ENCODE measurements around the gene TUBGCP6. TPM values are rescaled to one million over a fixed set of nuclear protein-coding genes. Genes with fewer than 3 reads are reported as not detected.

TUBGCP6 gene
- total RNA-seq, 1 donor from 2014 or later: 38.1 TPM

DNA sequence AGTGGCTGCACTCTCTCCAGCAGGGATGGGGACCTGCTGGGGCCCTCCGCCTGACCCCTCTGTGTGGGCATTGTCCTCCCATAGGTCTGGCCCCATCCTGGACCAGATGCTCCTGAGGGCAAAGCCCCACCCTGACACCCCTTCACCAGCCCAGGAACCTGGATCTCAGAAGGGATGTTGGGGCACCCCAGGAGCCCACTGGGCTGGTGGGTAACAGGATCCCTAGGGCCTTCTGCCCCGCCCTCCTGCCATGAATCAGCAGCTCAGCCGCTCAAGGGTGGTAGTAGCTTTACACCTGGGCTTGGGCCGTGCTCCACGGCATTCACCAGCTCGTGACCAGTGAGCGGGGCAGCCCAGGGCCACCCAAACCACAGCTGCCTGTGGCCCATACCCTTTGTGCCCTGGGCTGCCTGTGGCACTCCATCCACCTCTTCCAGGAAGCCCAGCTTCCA, 17.7 kb upstream of the TUBGCP6 start:
- DNase-seq: no peak

DNA sequence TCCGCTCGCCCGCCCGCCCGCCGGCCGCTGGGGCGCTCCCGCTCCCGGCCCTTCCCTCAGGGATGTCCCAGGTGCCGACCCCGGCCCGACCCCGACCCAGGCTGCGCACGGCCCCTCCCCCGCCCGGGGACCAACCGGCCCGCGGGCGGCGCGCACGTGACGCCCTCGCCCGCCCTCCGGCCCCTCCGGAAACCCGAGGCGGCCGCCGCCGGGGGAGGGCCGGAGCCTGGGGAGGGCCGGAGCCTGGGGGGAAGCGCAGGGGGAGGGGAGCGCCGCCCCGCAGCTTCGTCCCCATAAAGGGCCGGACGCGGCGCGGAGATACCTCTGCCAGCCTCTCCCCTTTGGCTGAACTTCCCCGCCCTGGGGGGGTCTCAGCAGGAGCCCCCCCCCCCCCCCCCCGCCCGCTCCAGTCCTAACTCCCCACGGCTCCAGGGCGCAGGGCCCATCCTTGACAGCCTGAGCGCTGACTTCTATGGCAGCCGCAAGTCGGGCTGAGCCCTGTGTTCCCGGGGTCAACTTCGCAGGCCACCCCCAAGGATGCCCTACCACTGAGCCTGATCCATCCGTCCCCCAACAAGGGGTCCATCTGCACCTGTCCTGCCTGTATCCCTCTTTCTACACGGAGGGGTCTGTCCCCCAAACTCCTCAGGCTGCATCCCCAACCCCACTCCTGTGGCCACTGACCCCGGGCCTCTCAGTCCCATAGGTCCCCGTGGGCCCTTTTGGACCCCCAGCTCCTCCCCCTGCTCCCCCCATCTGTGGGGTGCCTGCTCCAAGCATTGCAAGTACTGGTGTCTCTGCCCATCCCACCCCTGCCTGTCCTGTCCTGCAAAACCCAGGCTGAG, 17.0 kb upstream of the TUBGCP6 start, which contains the start of gene MAPK12:
Gene MAPK12, minus strand, starts transcription at position 69 of the 845 bp plus-strand sequence. CDS start 174 bp downstream, outside the sequence.
- DNase-seq: peak; percentile 68

- DNase-seq: peak; percentile 76
These were observed 16.2 kb upstream of the TUBGCP6 start for GRCh38 chr22:50260801-50261614.

DNA sequence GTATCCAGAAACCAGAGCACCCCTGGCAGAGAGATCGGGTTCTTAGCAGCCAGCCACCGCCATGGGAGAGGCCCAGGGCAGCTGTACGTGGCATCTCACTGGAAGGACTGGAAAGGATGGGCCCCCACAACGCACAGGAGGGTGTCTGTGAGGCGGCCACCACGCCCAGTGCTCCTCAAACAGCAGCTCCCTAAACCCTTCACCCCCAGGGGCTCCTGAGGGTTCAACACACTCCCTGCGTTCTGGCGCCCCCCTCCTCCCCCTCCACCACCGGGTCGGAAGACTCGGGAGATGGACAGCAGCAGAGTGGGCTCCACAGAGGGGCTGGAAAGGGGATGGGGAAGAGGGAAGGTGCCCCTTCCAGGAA, 15.6 kb upstream of the TUBGCP6 start:
- DNase-seq: no peak

DNA sequence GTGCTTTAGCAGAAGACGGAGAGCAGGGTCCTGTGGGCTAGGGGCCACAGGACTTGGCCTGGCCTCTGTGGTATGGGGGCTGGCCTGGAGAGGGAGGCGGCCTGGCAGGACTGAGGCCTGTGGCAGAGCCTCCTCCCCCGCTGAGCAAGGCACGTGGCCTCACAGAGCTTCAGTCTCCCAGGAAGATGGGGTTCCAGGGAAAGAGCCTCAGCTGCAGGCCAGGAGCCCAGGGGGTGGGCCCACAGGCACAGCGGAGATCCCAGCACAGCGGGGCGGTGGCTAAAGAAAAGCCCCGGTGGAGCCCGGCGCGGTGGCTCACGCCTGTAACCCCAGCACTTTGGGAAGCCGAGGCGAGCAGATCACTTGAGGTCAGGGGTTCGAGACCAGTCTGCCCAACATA, 14.5 kb upstream of the TUBGCP6 start:
- DNase-seq: no peak

- no peak for DNase-seq
These were observed 13.8 kb upstream of the TUBGCP6 start for GRCh38 chr22:50258361-50259292.

- DNase-seq: no peak
These were observed 12.9 kb upstream of the TUBGCP6 start for GRCh38 chr22:50257451-50258360.

- DNase-seq: no peak
These were observed 12.2 kb upstream of the TUBGCP6 start for GRCh38 chr22:50257041-50257440.

DNA sequence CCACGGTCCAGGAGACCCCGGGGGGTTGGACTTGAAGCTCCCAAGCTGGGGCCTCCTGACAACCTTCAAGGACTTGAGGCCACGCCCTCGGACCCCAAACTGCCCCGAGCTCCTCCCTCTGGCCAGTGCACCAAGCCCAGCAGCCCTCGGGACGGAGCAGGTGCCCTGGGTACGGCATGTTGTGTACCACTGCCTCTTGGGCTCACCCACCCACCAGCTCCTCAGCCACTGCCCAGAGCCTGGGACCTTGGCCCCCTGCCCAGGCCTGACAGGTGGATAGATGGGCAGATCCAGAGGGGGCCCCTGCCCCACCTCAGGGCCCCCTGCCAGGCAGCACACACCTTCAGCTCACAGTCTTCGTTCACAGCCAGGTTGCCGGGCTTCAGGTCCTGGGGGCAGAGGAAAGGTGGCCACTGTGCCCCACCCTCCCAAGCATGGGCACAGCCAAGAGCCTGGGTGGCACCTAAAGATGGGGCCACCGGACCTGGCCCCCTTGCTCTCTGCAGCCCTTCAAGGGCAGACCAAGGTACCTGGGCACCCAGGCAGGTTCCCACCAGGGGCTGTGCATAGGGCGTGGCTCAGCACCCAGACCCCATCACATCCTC, 11.5 kb upstream of the TUBGCP6 start:
- DNase-seq: no peak

GRCh38 chr22:50255607-50256006, 10.8 kb upstream of the TUBGCP6 start:
- DNase-seq: no peak

DNA sequence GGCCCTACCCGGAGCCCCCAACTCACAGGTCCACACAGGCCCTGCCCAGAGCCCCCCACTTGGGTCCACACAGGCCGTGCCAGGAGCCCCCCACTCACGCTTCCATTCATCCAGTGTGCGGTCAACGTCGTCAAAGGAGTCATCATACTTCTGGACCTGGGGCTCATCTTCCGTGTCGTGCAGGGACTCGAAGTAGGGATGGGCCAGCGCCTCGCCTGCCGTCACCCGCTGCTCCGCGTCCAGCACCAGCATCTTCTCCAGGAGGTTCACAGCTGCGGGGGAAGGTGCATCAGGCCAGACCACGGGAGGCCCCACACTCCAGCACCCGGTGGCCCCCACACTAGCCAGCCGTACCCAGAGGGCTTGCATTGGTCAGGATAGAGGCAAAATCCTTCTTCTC, 10.3 kb upstream of the TUBGCP6 start:
- DNase-seq: no peak

DNA sequence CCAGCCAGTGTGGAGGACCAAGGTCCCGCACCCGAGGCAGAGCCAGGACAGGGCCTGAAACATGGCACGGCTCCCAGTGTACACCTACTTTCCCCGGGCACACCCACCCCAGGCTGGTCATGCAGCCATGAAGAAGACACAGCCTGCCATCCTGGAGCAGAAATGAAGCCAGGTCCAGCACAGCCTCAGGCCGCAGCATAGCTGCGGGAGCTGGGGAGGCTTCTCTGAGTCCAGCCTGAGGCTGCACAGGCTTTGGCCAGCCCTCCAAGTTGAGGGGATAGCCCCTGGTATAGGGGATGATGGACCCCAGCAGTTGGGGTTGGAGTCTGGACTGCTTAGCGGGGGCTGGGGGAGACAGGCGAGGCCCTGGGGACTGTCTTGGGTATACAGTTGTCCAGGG, 9.1 kb upstream of the TUBGCP6 start:
- DNase-seq: no peak

DNA sequence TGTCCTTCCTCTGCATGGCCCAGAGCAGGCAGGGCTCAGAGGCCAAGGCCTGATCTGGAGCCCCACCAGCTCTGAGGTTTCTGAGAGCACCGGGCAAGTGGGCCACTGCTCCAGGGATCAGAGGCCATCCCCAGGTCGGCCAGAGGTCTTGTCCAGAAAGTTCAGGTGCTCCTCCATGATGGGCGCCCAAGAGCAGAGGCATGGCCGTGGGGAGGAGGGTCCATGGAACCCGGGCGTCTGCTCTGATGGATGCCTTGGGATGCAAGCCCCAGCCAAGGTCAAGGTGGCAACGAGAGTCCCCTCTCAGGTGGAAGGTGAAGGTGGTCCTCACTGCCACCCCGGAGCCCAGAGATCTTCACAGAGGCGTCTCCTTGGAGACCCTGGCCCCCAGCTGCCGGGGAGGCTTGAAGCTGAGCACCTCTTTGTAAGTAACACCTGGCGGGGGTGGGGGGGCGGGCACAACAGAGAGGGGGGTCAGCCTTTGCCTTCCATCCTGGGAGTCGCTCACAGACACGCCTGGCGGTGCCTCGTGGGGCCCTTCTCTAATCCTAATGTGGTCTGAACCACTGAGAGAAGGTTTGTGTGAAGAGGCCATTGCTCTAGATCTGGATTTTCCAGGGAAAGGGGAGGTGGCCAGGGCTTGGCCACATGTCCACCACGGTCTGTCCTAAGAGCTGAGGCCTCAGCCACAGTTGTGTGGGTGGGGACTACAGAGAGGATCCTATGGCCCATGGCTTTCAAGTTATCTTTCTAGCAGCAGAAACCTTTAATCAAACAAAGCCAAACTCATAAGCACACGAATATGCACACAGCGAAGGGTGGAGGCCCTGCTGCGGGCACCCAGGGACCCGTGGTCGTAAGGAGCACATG, 8.5 kb upstream of the TUBGCP6 start:
- no peak for DNase-seq

DNA sequence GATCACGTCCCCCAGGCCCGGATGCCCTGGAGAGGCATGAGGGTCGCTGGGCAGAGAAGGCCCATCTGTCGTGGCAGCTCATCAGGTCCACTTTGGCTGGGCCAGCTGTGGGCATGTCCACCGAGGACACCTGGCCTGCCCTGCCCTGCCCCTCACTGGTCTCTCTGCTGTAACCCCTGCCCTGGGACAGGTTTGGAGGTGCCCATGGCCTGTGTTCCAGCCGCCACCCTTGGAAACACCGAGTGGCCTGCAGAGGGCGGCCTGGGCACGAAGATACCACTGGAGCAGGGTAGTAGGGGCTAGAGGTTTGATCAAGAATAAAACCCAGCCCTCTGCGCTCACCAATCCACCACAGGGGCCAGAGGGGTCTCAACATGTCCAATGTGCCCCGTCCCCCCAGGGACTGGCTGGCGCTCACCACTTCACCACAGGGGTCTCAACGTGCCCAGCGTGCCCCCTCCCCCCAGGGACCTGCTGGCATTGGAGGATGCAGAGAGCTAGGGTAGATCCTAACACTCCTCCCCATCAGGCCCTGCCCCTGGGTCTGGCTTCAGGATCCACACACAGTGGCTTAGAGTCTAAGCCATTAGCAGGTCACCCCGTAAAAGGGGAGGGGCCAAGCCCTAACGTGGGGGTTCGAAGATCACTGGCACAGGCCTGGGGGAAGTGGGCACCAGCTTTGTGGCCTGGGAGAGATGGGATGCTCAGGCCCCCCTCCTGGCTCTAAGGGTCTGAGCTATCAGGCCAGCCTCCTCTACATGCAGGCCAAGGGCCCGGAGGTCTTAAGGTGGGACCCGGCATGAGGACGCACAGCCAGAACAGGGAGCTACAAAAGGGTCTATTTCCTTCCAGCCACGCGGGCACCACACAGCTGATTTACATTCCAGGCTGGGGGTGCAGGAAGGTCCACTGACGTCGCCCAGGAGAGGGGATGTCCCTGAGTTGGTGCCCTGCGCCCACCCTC, 7.5 kb upstream of the TUBGCP6 start:
- DNase-seq: peak; percentile 85

DNA sequence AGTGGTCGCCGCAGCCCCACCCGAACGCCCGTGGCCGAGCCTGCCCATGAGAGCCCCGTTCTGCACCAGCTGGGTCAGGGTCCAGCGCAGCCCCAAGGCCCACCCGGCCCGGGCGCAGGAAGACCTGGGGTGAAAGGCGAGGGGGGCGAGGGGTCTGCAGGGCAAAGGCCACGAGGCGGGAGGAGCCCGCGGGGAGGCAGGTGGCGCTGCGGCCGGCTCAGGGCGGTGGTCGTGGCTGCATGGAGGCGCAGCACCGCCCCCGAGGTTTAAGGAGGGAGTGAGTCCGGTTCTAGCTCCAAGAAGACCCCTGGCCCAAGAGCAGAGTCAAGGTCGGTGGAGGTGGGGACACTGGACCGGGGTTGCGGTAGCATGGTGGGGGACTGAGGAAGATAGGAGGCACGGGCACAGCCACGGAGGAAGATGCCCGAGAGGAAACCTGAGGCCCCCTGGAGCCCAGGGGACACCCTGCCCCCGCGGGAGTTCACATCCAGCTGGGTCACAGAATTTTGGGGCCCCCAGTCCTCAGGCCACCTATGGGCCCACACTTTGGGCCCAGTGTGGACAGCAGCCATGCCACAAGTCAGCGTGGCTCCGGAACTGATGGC, 6.8 kb upstream of the TUBGCP6 start:
- DNase-seq: peak; percentile 13

DNA sequence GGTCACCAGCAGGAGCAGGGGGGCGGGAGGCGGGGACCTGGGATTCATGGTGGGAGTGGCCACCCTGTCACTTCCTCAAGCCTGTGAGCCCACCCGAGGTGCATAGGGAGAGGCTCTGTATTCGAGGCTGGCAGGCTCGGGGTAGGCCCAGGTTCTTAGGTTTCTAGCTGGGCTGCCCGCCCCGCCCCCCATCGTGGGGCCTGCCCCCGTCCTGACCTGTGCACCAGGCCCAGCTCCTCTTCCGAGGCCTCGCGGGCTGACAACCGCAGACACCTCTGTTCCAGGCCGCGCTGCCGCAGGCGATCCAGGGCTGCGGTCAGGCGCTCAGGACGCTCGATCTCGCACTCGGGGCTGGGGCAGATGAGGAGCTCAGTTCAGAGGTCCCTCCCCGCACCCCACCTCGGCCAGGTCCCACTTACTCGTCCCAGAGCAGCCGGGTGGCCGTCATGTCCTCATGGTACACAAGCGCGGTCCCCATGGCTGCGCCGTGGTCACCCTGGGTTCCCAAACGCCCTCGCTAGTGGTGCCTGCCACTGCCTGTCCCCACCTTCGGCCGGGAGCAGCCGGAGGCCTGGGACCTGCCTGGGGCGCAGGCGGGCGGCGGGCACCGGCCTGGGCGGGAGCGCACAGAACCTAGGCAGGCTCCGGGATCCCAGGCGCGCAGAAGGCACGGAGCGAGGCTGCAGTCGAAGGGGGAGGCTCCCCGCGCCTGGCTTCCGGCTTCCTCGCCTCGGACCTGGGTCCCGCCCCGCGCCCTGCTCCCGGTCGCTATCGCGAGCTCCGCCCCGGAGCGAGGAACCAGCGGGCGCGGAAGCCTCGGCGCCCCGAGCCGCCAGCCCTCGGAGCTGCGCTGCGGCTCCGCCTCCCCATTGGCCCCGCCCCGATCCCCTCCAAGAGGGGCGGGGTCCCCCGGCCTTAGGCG, 6.0 kb upstream of the TUBGCP6 start, which contains the start of gene HDAC10:
Gene HDAC10, minus strand, starts transcription at position 711 of the 922 bp plus-strand sequence. Its CDS starts 233 bp downstream, at position 478.
- peak; percentile 85 for DNase-seq

- DNase-seq: no peak
These were observed 5.4 kb upstream of the TUBGCP6 start for GRCh38 chr22:50250249-50250554.

Data from dermis blood vessel endothelial cell (primary cell).